CD14-positive monocyte (primary cell): ENCODE data around the gene TSC22D3. TPM values are rescaled to one million over a fixed set of nuclear protein-coding genes. Genes with fewer than 3 reads are reported as not detected.

Experiments
- DNase-seq, 3 donors: peaks; one replicate each; pipeline ENCODE4 v3.0.0-alpha.2; 2011 to 2022
- H2AFZ ChIP-seq: 2 replicates; pipeline ENCODE4 v1.6.0; 2012; ENCODE audit warnings: mild to moderate bottlenecking, low read depth, low read length, inconsistent platforms; ENCODE audit not compliant: insufficient read depth, poor library complexity, severe bottlenecking
- H3K27ac ChIP-seq, 2 donors: 1 replicate in 1 of 2; 2 replicates in 1 of 2; pipeline ENCODE4 v1.5.1; 2012 to 2013; ENCODE audit warnings: low read length in 2 of 2, control low read depth in 1 of 2, inconsistent platforms in 1 of 2, low read depth in 1 of 2, mild to moderate bottlenecking in 1 of 2
- H3K27me3 ChIP-seq, 2 donors: one replicate each; pipeline versions ENCODE4 v1.6.0 to v1.6.1; 2011 to 2013; ENCODE audit warnings: low read length in 2 of 2; ENCODE audit not compliant: control insufficient read depth in 2 of 2, insufficient read depth in 2 of 2
- H3K36me3 ChIP-seq, 2 donors: replicated peaks in 1 of 2; 1 replicate in 1 of 2; 2 replicates in 1 of 2; pipeline versions ENCODE4 v1.5.1 to v1.6.1; 2012 to 2013; ENCODE audit warnings: low read length in 2 of 2, control low read depth in 1 of 2, inconsistent platforms in 1 of 2, mild to moderate bottlenecking in 1 of 2; ENCODE audit not compliant: insufficient read depth in 2 of 2, control insufficient read depth in 1 of 2
- H3K4me1 ChIP-seq, 2 donors: 1 replicate in 1 of 2; 2 replicates in 1 of 2; pipeline versions ENCODE4 v1.5.1 to v1.6.1; 2012 to 2013; ENCODE audit warnings: low read length in 2 of 2, control low read depth in 1 of 2, inconsistent platforms in 1 of 2, mild to moderate bottlenecking in 1 of 2, moderate library complexity in 1 of 2; ENCODE audit not compliant: insufficient read depth in 2 of 2, control insufficient read depth in 1 of 2
- H3K4me2 ChIP-seq: replicated peaks from 2 replicates; pipeline ENCODE3; 2012; ENCODE audit warnings: low read length, moderate library complexity, mild to moderate bottlenecking; ENCODE audit not compliant: poor library complexity, severe bottlenecking; ENCODE audit errors: extremely low read depth
- H3K4me3 ChIP-seq, 3 experiments: fragments of 200-600 bp in 1 of 3; sonication (generic) in 1 of 3; replicated peaks in 1 of 3; 1 replicate in 2 of 3; 2 replicates in 1 of 3; pipeline ENCODE4 v1.5.1; 2011 to 2013; ENCODE audit warnings: low read length in 3 of 3, mild to moderate bottlenecking in 3 of 3, control low read depth in 2 of 3, low read depth in 2 of 3, inconsistent platforms in 1 of 3, moderate library complexity in 1 of 3
- H3K79me2 ChIP-seq: 2 replicates; pipeline ENCODE4 v1.6.0; 2012; ENCODE audit warnings: mild to moderate bottlenecking, control low read depth, inconsistent platforms, low read length, moderate library complexity; ENCODE audit not compliant: insufficient read depth
- H3K9ac ChIP-seq: 2 replicates; pipeline ENCODE4 v1.6.0; 2017; ENCODE audit warnings: low read length, mild to moderate bottlenecking; ENCODE audit not compliant: insufficient read depth, poor library complexity, severe bottlenecking
- H3K9me3 ChIP-seq, 2 donors: replicated peaks in 1 of 2; 1 replicate in 1 of 2; 2 replicates in 1 of 2; pipeline versions ENCODE4 v1.5.1 to v1.6.1; 2012 to 2013; ENCODE audit warnings: low read length in 2 of 2, control low read depth in 1 of 2; ENCODE audit not compliant: control insufficient read depth in 1 of 2, insufficient read depth in 1 of 2
- H4K20me1 ChIP-seq: 2 replicates; pipeline ENCODE4 v1.6.0; 2012; ENCODE audit warnings: mild to moderate bottlenecking, low read length, control low read depth, moderate library complexity; ENCODE audit not compliant: insufficient read depth
- H3K27ac Mint-ChIP-seq, 7 donors: one replicate each; pipeline ENCODE4 v1.8.0; 2020; ENCODE audit warnings: mild to moderate bottlenecking in 7 of 7, mixed read lengths in 7 of 7, moderate library complexity in 6 of 7, inconsistent platforms in 2 of 7
- H3K27me3 Mint-ChIP-seq, 3 donors: one replicate each; pipeline ENCODE4 v1.8.0; 2021 to 2022; ENCODE audit warnings: low read depth in 3 of 3, mild to moderate bottlenecking in 3 of 3, mixed read lengths in 3 of 3, moderate library complexity in 3 of 3, inconsistent platforms in 1 of 3
- H3K36me3 Mint-ChIP-seq, 2 donors: one replicate each; pipeline ENCODE4 v1.8.0; 2020; ENCODE audit warnings: mixed read lengths in 2 of 2, inconsistent platforms in 1 of 2, mild to moderate bottlenecking in 1 of 2
- H3K4me1 Mint-ChIP-seq: one replicate; pipeline ENCODE4 v1.8.0; 2020; ENCODE audit warnings: mild to moderate bottlenecking, mixed read lengths
- H3K4me3 Mint-ChIP-seq, 2 donors: one replicate each; pipeline ENCODE4 v1.8.0; 2020; ENCODE audit warnings: mild to moderate bottlenecking in 2 of 2, mixed read lengths in 2 of 2, moderate library complexity in 1 of 2
- H3K9me3 Mint-ChIP-seq, 7 donors: one replicate each; pipeline ENCODE4 v1.8.0; 2020 to 2022; ENCODE audit warnings: mixed read lengths in 7 of 7, mild to moderate bottlenecking in 6 of 7, moderate library complexity in 6 of 7, inconsistent platforms in 2 of 7
- CTCF ChIP-seq: fragments of 200-600 bp; IDR thresholded peaks from one replicate; pipeline ENCODE4 v1.8.0; 2022; ENCODE audit warnings: antibody characterized with exemption, mild to moderate bottlenecking
- WGBS: methylation state at CpG from one replicate; pipeline ENCODE4 v1.1.5; 2013; ENCODE audit warnings: missing lambda C conversion rate; ENCODE audit not compliant: insufficient coverage; 5-methylcytosine and 5-hydroxymethylcytosine counted together
- intact Hi-C, 2 donors: fragments of 100-400 bp; cut with micrococcal nuclease; formaldehyde crosslinking; loops; one replicate each; pipeline versions ENCODE4 v1.15.0 to v1.15.1; 2023
- polyA plus RNA-seq, 3 donors: library from polyadenylated mRNA; depleted of rRNA in 1 of 3; unstranded in 2 of 3; stranded (reverse) in 1 of 3; fragments of 300-500 nt in 2 of 3; fragments of >200 nt in 1 of 3; fragmentation: Illumina TruSeq in 2 of 3; gene quantifications; 1 replicate in 2 of 3; 2 replicates in 1 of 3; pipeline ENCODE4 v1.2.3, GENCODE V29; 2012 to 2021

TSC22D3 gene
- polyA plus RNA-seq, 3 donors = 171 to 1,562 (median 326) TPM

GRCh38 chrX:107744868-107745267 is 30.7 kb downstream of the TSC22D3 start:
- no peak for TF ChIP-seq CTCF
- Histone ChIP-seq H4K20me1 (no peaks in the 10 kb centered on the region), H3K9ac (no peak overlapping the region), H3K9me3 (no peaks in the 10 kb centered on the region), H2AFZ (no peak overlapping the region), H3K4me3 (no peak overlapping the region), H3K4me1 (peaks cover 9% of the 10 kb centered on the region in 2 donors), H3K27ac (no peak overlapping the region), H3K27me3 (no peaks in the 10 kb centered on the region), H3K79me2 (no peaks in the 10 kb centered on the region), H3K36me3 (no peaks in the 10 kb centered on the region), H3K4me2 (no peak overlapping the region)
- Mint-ChIP-seq H3K27ac (no peak overlapping the region), H3K4me3 (no peak overlapping the region), H3K9me3 (peaks cover 0 to 3% (median 0%) of the 10 kb centered on the region in 7 donors), H3K4me1 (peaks cover 15% of the 10 kb centered on the region), H3K36me3 (no peaks in the 10 kb centered on the region), H3K27me3 (peaks cover 9 to 24% (median 17%) of the 10 kb centered on the region in 3 donors)
- no CpG with 5 or more reads among the region's 2 CpGs for WGBS
- intact Hi-C loops = no loop called here
- DNase-seq = no peak

GRCh38 chrX:107743995-107744394 is 31.6 kb downstream of the TSC22D3 start:
- H4K20me1 ChIP-seq = no peaks in the 10 kb centered on the region
- no peak for TF ChIP-seq CTCF
- no CpG with 5 or more reads among the region's 7 CpGs for WGBS
- H3K9me3 ChIP-seq = no peaks in the 10 kb centered on the region
- H3K79me2 ChIP-seq = no peaks in the 10 kb centered on the region
- Mint-ChIP-seq H3K9me3 (peaks cover 0 to 3% (median 0%) of the 10 kb centered on the region in 7 donors), H3K4me3 (no peak overlapping the region), H3K27me3 (peaks cover 9 to 22% (median 17%) of the 10 kb centered on the region in 3 donors), H3K27ac (no peak overlapping the region), H3K36me3 (no peaks in the 10 kb centered on the region), H3K4me1 (peaks cover 15% of the 10 kb centered on the region)
- intact Hi-C loops = no loop called here
- H3K4me2 ChIP-seq = no peak overlapping the region
- H3K27ac ChIP-seq = no peak overlapping the region
- H2AFZ ChIP-seq = no peak overlapping the region
- no peak for DNase-seq
- H3K9ac ChIP-seq = no peak overlapping the region
- H3K36me3 ChIP-seq = no peaks in the 10 kb centered on the region
- H3K4me1 ChIP-seq = peaks cover 9% of the 10 kb centered on the region in 2 donors
- H3K27me3 ChIP-seq = no peaks in the 10 kb centered on the region
- H3K4me3 ChIP-seq = no peak overlapping the region
